ENCODE results near the gene MATN1.

DNA sequence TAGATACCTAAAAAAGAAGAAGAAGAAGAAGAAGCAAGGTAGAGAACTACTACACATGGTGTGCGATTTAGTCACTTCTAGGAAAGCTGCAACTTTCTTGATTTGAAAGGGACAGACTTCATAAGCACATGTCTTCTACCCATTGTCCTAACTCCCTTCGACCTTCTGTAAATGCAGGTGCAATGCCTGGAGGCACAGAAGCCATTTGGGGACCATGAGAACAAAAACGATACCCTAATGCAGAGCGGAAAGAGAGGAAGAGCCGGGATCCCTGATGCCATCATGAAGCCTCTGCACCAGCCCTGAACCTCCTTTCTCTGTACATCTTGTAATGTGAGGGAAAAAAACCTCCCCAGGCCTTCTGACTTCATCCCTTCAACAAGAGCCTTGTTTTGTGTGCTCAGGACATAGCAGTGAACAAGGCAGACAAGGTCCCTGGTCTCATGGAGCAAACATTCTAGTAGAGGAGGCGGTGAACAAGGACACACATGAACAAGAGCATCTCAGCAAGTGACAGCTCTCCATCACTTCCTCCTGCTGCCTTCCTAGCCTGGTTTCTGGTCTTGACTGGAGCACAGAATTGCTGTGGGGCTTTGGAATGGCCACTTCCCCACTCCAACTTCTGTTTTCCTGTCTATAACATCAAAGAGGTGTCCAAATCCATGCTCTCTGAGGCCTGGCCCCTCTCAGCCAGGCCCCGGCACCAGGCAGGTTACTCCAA, 39.7 kb upstream of the MATN1 start:
- TF ChIP-seq CTCF (conservative IDR thresholded peaks at IDR 0.05; ENCODE audit: low read length) (no peak), EZH2phosphoT487 (IDR thresholded peaks at IDR 0.05; ENCODE audit: borderline replicate concordance) (no peak)

Measured in Loucy (cell line).